ENCODE results near the gene SETBP1.

DNA sequence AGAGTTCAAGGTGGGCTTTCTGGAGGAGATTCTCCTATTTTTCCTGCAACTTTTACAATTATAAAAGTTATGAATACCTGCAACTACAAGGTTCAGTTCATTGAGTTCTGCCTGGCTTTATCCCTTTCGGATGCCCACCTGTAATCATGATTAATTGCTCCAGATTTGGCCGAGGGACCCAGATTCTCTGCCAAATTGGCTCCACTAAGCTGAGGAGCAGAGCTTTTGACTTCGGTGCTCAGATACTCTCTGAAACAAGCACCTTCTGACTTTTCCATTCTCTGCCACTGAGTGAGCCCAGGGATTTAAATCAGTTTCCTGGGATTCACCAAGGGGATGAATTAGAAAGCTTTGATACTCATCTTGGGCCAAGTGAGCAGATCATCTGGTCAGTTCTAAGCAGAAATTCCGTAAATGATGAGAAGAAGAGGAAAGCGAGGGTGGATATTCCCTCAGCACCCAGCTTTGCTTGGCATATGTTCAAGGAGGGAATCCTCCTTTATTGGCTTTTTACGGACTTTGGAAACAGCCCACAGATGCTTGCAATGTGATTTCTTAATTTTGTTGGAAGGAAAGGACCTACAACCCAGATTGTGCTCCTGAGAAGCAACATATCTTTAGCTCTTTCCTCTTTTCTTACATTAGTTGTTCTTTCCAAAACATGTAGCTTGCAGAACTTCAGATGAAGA lies 179.2 kb downstream of the SETBP1 start:
- TF ChIP-seq RFX5 (IDR thresholded peaks at IDR 0.05; ENCODE audit: low read depth, low read length) (no peak), TAF1 (CRISPR knock-in tag; IDR thresholded peaks at IDR 0.05) (no peak), POLR2A (IDR thresholded peaks at IDR 0.05; ENCODE audit: insufficient read depth in 1 of 2, low read depth in 2 of 2, low read length in 2 of 2) (no peak), KDM4B (CRISPR knock-in tag; IDR thresholded peaks at IDR 0.05) (no peak), ZNF558 (CRISPR knock-in tag; IDR thresholded peaks at IDR 0.05; ENCODE audit: borderline replicate concordance) (no peak), ZNF253 (CRISPR knock-in tag; IDR thresholded peaks at IDR 0.05; ENCODE audit: borderline replicate concordance) (no peak), EP300 (IDR thresholded peaks at IDR 0.05; ENCODE audit: low read depth in 2 of 2, low read length in 2 of 2) (no peak), EP300 (CRISPR knock-in tag; IDR thresholded peaks at IDR 0.05; ENCODE audit: borderline replicate concordance) (no peak), ZZZ3 (CRISPR knock-in tag; IDR thresholded peaks at IDR 0.05; ENCODE audit: borderline replicate concordance) (no peak), ZNF530 (CRISPR knock-in tag; IDR thresholded peaks at IDR 0.05; ENCODE audit: low read depth) (no peak), JUND (CRISPR knock-in tag; IDR thresholded peaks at IDR 0.05) (no peak)
- TF ChIP-seq, protein P1, sequence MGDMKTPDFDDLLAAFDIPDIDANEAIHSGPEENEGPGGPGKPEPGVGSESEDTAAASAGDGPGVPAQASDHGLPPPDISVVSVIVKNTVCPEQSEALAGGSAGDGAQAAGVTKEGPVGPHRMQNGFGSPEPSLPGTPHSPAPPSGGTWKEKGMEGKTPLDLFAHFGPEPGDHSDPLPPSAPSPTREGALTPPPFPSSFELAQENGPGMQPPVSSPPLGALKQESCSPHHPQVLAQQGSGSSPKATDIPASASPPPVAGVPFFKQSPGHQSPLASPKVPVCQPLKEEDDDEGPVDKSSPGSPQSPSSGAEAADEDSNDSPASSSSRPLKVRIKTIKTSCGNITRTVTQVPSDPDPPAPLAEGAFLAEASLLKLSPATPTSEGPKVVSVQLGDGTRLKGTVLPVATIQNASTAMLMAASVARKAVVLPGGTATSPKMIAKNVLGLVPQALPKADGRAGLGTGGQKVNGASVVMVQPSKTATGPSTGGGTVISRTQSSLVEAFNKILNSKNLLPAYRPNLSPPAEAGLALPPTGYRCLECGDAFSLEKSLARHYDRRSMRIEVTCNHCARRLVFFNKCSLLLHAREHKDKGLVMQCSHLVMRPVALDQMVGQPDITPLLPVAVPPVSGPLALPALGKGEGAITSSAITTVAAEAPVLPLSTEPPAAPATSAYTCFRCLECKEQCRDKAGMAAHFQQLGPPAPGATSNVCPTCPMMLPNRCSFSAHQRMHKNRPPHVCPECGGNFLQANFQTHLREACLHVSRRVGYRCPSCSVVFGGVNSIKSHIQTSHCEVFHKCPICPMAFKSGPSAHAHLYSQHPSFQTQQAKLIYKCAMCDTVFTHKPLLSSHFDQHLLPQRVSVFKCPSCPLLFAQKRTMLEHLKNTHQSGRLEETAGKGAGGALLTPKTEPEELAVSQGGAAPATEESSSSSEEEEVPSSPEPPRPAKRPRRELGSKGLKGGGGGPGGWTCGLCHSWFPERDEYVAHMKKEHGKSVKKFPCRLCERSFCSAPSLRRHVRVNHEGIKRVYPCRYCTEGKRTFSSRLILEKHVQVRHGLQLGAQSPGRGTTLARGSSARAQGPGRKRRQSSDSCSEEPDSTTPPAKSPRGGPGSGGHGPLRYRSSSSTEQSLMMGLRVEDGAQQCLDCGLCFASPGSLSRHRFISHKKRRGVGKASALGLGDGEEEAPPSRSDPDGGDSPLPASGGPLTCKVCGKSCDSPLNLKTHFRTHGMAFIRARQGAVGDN (CRISPR knock-in tag; IDR thresholded peaks at IDR 0.05), result no peak
- TF ChIP-seq, protein P2, sequence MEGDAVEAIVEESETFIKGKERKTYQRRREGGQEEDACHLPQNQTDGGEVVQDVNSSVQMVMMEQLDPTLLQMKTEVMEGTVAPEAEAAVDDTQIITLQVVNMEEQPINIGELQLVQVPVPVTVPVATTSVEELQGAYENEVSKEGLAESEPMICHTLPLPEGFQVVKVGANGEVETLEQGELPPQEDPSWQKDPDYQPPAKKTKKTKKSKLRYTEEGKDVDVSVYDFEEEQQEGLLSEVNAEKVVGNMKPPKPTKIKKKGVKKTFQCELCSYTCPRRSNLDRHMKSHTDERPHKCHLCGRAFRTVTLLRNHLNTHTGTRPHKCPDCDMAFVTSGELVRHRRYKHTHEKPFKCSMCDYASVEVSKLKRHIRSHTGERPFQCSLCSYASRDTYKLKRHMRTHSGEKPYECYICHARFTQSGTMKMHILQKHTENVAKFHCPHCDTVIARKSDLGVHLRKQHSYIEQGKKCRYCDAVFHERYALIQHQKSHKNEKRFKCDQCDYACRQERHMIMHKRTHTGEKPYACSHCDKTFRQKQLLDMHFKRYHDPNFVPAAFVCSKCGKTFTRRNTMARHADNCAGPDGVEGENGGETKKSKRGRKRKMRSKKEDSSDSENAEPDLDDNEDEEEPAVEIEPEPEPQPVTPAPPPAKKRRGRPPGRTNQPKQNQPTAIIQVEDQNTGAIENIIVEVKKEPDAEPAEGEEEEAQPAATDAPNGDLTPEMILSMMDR (CRISPR knock-in tag; IDR thresholded peaks at IDR 0.05), result no peak
- TF ChIP-seq, protein P3, sequence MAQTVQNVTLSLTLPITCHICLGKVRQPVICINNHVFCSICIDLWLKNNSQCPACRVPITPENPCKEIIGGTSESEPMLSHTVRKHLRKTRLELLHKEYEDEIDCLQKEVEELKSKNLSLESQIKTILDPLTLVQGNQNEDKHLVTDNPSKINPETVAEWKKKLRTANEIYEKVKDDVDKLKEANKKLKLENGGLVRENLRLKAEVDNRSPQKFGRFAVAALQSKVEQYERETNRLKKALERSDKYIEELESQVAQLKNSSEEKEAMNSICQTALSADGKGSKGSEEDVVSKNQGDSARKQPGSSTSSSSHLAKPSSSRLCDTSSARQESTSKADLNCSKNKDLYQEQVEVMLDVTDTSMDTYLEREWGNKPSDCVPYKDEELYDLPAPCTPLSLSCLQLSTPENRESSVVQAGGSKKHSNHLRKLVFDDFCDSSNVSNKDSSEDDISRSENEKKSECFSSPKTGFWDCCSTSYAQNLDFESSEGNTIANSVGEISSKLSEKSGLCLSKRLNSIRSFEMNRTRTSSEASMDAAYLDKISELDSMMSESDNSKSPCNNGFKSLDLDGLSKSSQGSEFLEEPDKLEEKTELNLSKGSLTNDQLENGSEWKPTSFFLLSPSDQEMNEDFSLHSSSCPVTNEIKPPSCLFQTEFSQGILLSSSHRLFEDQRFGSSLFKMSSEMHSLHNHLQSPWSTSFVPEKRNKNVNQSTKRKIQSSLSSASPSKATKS (CRISPR knock-in tag; IDR thresholded peaks at IDR 0.05), result no peak
